ENCODE measurements around the gene BIRC2.
"Not testable (repeated sequence)": the region's sequence is repeated elsewhere in the genome, so short reads cannot be mapped to it uniquely, and the experiment has no call there.

Gene BIRC2

DNA sequence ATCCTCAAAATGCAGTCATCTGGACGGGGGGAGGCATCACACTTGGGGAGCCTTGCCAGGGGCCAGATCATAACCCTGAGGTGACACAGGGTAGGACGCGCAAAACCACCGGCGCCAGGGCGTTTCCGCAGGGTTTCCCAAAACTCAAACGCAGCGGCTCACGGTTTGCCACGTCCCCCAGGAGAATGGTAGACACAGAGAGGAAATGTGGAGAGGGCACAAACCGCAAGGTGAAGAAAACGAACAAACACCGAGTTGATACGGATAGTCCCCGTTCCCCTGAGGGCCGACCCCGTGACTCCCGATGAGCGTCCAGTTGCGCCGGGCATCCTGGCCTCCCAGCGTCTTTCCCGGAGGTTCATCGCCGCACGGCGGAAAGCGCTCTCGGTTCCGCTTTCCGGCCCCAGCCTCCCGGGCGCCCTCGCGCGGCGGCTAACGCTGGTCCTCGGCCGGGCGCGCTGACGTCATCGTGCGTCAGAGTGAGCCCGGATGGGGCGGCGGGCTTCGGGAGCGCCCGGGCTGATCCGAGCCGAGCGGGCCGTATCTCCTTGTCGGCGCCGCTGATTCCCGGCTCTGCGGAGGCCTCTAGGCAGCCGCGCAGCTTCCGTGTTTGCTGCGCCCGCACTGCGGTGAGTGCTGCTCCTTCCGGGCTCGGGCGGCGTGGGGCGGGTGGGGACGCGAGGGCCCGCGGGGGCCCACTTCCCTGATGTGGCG is at the start of gene BIRC2:
Gene BIRC2 (plus strand): TSS at position 467 of the 714 bp plus-strand sequence. CDS start 2,641 bp downstream, outside the sequence.
- DNase-seq (ENCODE audit: extremely low read depth, low read depth), result peak; percentile 67
- H3K4me3 ChIP-seq (replicated peaks; ENCODE audit: low read depth, low read length), result peak within 1 kb of the TSS; percentile 71

DNA sequence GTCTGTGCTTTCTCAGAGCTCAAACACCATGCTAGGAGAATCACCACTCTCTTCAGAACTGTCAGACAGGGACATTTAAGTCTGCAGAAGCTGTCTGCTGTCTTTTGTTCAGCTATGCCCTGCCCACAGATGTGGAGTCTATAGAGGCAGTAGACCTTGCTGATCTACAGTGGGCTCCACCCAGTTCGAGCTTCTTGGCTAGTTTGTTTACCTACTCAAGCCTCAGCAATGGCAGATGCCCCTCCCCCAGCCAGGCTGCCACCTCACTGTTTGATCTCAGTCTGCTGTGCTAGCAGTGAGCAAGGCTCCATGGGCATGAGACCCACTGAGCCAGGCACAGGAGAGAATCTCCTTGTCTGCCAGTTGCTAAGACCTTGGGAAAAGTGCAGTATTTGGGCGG is 46.2 kb upstream of the BIRC2 start:
- H3K4me3 ChIP-seq (replicated peaks; ENCODE audit: low read depth, low read length); DNase-seq (ENCODE audit: extremely low read depth, low read depth): not testable (repeated sequence)

More for the DNA sequence above, at the start of gene BIRC2:
- TF ChIP-seq, protein P1, sequence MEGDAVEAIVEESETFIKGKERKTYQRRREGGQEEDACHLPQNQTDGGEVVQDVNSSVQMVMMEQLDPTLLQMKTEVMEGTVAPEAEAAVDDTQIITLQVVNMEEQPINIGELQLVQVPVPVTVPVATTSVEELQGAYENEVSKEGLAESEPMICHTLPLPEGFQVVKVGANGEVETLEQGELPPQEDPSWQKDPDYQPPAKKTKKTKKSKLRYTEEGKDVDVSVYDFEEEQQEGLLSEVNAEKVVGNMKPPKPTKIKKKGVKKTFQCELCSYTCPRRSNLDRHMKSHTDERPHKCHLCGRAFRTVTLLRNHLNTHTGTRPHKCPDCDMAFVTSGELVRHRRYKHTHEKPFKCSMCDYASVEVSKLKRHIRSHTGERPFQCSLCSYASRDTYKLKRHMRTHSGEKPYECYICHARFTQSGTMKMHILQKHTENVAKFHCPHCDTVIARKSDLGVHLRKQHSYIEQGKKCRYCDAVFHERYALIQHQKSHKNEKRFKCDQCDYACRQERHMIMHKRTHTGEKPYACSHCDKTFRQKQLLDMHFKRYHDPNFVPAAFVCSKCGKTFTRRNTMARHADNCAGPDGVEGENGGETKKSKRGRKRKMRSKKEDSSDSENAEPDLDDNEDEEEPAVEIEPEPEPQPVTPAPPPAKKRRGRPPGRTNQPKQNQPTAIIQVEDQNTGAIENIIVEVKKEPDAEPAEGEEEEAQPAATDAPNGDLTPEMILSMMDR (IDR thresholded peaks at IDR 0.05; ENCODE audit: low read depth, low read length, missing control alignments), result peak; percentile 82

DNA sequence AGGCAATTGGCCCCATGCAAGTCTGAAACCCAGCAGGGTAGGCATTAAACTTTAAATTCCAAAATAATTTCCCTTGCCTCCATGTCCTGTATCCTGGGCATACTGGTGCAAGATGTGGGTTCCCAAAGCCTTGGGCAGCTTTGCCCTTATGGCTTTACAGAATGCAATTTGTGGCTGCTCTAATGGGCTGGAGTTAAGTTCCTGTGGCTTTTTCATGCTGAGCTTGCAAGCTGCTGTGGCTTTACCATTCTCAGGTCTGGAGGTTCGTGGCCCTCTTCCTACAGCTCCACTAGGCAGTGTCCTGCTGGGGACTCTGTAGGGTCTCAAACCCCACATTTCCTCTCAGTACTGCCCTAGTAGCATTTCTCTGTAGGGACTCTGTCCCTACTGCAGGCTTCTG is 44.8 kb upstream of the BIRC2 start:
- DNase-seq (ENCODE audit: extremely low read depth, low read depth), result no peak
- H3K4me3 ChIP-seq (replicated peaks; ENCODE audit: low read depth, low read length), result no peak overlapping the region
- TF ChIP-seq, protein P1 (IDR thresholded peaks at IDR 0.05; ENCODE audit: low read depth, low read length, missing control alignments), result no peak

DNA sequence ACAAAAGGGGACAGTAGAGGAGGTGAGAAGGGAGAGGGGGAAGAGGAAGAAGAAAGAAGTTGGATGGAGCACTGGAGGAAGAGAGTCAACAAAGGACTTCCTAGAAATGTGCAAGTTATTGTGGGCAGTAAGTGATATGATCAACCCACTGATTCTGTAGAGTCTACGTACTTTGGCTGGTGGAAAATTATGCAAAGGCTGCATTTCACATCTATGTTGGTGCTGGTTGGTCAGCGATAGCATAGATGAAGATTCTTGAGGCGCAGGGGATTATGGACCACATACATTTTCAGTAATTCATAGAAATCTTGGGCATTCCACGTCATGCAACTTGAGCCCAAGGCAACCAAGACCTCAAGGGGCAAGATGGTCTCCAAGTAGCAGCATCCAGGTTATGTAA is 42.3 kb upstream of the BIRC2 start:
- TF ChIP-seq, protein P1 (IDR thresholded peaks at IDR 0.05; ENCODE audit: low read depth, low read length, missing control alignments), result no peak
- H3K4me3 ChIP-seq (replicated peaks; ENCODE audit: low read depth, low read length), result no peak overlapping the region
- DNase-seq (ENCODE audit: extremely low read depth, low read depth), result no peak

DNA sequence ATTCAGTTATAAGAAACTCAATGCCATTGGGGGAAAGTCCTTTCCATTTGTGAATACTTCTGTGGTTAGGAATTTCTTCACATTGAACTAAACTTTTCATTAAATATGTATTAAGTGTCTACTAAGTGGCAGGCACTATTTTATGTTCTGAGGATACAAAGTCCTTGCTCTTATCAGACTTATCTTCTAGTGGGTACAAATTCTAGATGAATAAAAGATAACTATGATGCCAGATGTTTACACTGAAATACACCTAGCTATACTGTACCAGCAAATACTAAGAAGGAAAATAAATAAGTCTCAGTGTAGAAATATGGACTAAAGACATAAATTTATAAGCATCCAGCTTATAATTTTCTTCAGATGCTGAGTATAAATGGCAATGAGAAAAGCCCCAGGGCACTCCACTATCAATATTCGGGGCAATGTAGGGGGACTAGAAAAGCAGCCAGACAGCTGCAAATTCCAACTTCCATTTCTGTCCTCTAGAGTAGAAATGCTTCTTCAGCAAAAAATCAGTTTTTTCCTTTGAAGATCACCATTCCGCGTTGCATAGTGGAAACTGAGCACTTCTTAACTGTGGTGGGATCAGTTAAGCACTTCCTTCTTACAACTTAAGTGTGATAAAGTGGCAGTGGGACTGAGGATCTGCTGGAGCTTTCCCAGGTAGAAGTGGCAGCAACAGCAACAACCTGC is 41.5 kb upstream of the BIRC2 start:
- no peak overlapping the region for H3K4me3 ChIP-seq (replicated peaks; ENCODE audit: low read depth, low read length)
- no peak for DNase-seq (ENCODE audit: extremely low read depth, low read depth)
- TF ChIP-seq, protein P1 (IDR thresholded peaks at IDR 0.05; ENCODE audit: low read depth, low read length, missing control alignments), result no peak

DNA sequence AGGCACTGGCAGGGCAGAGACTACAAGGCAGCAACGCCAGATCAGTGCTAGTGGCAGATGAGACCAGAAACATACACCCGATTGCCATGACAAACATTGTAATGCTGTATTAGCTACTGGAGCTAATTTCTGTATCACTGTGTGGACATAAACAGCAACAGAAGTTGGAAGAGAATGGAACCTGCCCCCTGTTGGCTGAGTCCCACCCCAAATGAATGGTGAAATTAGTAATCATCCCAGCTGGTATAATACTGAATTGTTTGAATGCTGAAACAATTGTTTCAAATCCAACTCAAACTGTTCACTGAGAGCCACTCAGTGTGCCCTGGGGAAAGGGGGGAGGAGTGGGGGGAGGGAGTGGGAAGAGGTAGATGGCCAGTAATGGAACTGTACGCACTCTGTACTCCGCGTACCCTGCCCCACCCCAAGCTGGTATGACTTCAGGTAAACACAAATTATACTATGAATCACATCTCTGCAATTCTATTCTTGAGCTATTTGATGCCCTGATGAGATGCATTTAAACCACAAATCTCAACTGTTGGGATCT is 40.9 kb upstream of the BIRC2 start:
- DNase-seq (ENCODE audit: extremely low read depth, low read depth), result no peak
- H3K4me3 ChIP-seq (replicated peaks; ENCODE audit: low read depth, low read length), result no peak overlapping the region
- TF ChIP-seq, protein P1 (IDR thresholded peaks at IDR 0.05; ENCODE audit: low read depth, low read length, missing control alignments), result no peak
